Left hindlimb (tissue), 1 donor: Measurements from ENCODE around the gene GPX1.
"Not testable (repeated sequence)": the region's sequence is repeated elsewhere in the genome, so short reads cannot be mapped to it uniquely, and the experiment has no call there.

Source experiments
- DNase-seq: peaks from one replicate; pipeline ENCODE4 v3.0.0-alpha.2; 2018

GPX1 gene

GRCh38 chr3:49358217-49358883 is at the start of gene GPX1:
Gene GPX1, minus strand, starts transcription at chr3:49358353. Its CDS starts 75 bp downstream, at chr3:49358278.
- peak; percentile 96 for DNase-seq

DNA sequence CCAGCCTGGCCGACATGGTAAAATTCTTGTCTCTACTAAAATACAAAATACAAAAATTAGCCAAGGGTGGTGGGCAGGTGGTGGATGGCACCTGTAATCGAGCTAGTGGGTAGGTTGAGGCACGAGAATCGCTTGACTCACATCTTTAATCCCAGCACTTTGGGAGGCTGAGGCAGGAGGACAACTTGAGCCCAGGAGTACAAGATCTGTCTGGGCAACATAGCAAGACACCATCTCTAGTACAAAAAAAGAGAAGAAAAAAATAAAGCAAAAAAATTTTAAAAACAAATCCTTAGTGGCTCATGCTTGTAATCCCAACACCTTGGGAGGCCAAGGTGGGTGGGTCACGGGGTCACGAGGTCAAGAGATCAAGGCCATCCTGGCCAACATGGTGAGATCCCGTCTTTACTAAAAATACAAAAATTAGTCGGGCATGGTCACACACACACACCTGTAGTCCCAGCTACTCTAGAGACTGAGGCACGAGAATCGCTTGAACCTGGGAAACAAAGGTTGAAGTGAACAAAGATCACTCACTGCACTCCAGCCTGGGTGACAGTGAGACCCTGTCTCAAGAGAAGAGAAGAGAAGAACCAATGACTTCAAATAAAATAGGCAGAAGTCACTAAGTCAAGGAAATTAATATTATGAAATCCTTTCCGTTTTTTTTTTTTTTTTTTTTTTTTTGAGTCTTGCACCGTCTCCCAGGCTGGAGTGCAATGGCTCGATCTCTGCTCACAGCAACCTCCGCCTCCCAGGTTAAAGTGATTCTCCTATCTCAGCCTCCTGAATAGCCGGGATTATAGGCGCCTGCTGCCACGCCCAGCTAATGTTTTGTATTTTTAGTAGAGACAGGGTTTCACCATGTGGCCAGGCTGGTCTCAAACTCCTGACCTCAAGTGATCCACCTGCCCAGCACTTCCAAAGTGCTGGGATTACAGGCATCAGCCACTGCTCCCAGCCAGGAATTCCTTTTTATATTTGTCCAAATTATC is 48.7 kb upstream of the GPX1 start:
- no peak for DNase-seq

DNA sequence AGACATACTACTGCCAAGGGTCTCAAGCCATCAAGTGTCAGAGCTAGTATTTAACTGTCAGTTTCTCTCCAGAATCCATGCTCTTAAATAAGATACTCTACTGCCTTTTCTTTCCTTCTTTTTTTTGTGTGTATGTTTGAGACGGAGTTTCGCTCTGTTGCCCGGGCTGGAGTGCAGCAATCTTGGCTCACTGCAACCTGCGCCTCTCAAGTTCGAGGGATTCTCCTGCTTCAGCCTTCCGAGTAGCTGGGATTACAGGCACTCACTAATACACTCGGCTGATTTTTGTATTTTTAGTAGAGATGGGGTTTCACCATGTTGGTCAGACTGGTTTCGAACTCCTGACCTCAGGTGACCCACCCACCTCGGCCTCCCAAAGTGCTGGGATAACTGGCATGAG is 47.4 kb upstream of the GPX1 start:
- not testable (repeated sequence) for DNase-seq

DNA sequence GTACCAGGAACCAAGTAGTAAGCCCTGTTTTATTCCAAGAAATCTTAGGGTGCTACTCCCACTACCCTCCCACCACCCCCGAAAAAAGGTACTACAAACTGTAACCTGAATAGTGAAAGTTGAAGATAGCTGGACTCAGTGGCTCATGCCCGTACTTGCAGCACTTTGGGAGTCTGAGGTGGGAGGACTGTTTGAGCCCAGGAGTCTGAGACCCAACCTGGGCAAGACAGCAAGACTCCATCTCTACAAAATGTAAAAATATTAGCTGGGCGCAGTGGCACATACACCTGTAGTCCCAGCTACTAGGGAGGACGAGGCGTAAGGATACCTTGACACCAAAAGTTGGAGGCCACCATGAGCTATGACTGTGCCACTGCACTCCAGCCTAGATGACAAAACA is 45.7 kb upstream of the GPX1 start:
- no peak for DNase-seq

- no peak for DNase-seq
These were observed 43.6 kb upstream of the GPX1 start for GRCh38 chr3:49401766-49402165.

DNA sequence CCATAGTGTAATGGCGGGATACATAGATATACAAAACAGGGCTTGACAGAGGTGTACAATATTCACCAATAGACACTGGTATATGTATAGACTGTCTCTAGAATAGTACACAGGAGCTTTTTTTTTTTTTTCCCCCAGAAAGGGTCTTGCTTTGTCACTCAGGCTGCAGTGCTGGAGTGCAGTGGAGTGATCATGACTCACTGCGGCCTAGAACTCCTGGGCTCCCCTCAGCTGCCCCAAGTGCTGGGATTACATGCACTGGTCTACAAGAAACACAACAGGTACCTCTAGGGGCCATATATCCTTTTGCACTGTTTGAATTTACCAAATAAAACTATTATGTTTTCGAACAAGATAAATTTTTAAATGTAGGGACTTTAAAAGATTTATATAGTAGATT is 41.3 kb upstream of the GPX1 start:
- no peak for DNase-seq

DNA sequence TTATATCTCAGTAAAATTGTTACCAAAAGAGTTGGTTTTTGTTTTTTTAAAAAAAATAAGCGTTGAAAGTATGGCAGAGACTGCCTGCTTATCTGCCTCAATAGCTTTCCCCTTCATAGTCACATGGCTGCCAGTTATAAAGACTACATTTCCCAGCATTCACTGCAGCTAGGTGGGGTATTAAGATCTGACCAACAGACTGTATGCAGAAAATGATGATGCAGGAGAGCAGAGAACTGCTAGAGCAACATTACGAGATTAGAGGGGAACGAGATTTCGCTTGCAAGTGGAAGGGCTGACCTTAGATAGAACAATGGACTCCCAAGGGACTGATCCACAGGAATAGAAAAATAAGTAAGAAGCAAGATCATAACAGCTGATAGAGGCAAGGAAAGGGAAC is 39.3 kb upstream of the GPX1 start:
- no peak for DNase-seq

DNA sequence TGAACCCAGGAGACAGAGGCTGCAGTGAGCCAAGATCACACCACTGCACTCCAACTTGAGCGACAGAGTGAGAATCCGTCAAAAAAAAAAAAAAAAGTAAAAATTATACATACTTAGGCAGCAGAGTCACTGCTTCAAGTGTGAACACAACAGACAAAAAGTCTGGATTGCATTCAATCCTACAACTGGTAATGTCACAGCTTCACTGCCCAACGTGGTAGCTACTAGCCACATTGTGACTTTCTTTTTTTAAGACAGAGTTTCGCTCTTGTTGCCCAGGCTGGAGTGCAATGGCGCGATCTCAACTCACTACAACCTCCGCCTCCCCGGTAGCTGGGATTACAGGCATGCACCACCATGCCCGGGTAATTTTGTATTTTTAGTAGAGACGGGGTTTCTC is 33.2 kb upstream of the GPX1 start:
- DNase-seq, result not testable (repeated sequence)

DNA sequence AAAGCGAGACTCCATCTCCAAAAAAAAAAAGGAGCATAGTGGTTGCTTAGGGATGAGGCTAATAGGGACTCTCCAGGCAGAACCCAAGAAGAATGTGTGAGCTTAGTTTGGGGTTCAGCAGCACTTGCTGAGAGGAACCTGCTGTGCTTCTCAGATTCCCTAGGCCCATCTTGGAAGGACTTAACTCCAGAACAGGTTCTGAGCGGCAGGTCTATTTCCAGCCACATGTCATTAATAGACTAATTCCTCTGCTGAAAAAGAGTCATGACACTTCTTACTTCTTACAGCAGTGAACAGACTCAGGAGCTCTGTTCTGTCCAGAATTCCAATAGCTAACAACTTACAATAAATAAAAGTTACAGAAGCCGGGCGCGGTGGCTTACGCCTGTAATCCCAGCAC is 31.1 kb upstream of the GPX1 start:
- no peak for DNase-seq

GRCh38 chr3:49388289-49388820 is 30.2 kb upstream of the GPX1 start:
- DNase-seq, result no peak

DNA sequence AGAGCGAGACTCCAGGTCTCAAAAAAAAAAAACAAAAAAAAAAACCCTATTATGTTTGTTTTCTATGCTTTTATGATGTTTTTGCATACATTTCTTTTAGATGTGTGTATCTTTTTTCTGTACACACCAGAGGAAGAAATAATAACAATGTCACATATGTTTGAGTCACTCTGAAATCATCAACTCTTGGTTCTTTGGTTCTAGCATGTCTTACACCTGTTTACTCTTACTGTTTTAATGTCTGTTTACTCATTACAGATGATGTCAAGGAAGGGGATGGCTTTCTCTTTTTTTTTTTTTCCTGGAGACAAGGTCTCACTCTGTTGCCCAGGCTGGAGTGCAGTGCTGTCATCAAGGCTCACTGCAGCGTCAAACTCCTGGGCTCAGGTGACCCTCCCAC is 29.6 kb upstream of the GPX1 start:
- no peak for DNase-seq

DNA sequence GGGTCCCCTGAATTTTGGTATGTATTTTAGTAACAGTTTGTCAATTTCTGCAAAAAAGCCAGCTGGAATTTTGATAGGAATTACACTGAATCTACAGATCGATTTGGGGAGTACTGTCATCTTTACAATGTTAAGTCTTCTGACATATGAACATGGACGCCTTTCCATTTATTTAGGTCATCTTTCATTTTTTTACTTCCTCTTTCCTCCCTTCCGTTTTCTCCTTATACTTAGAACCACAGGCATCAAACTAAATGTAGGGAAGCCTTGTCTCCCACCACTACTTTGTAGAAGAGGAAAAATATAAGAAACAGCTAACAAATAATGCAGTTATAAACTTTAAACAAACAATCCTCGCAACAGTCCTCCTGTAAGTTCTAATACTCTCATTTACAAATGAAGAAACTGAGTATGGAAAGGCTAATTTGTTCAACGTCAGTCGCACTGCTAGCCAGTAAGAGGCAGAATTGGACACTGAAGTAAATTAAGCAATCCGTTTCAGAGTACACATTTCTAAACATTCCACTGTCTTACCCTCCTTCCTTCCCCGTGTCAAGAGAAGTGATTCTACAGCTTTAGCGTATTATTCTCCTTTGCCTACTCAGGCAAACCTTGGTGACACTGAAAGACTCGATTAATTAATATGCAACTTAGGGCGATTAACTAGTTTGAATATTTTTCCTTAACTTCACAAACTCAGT is 28.1 kb upstream of the GPX1 start:
- DNase-seq, result no peak

GRCh38 chr3:49385617-49386016 is 27.5 kb upstream of the GPX1 start:
- no peak for DNase-seq

- no peak for DNase-seq
These were observed 25.2 kb upstream of the GPX1 start for GRCh38 chr3:49383387-49383786.

- peak; percentile 57 for DNase-seq
These were observed 20.2 kb upstream of the GPX1 start for GRCh38 chr3:49378249-49378895.

DNA sequence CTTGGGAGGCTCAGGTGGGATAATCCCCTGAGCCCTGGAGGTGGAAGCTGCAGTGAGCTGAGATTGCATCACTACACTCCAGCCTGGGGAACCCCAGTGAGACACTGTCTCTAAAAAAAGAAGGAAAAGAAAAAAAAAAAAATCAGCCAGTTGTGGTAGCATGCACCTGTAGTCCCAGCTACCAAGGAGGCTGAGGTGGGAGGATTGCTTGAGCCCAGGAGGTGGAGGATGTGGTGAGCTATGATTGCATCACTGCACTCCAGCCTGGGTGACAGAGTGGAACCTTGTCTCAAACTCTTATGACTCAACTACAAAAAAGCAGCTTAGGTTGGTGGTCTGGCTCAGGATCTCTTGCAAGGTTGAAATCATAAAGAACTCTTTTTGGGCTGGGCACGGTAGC is 19.3 kb upstream of the GPX1 start:
- no peak for DNase-seq

- no peak for DNase-seq
These were observed 13.8 kb upstream of the GPX1 start for GRCh38 chr3:49371946-49372345.

GRCh38 chr3:49370585-49371290 is 12.6 kb upstream of the GPX1 start:
- DNase-seq, result no peak

- DNase-seq, result no peak
These were observed 4.4 kb upstream of the GPX1 start for GRCh38 chr3:49362561-49362960.

GRCh38 chr3:49359623-49360022 is 1.5 kb upstream of the GPX1 start:
- DNase-seq, result no peak

DNA sequence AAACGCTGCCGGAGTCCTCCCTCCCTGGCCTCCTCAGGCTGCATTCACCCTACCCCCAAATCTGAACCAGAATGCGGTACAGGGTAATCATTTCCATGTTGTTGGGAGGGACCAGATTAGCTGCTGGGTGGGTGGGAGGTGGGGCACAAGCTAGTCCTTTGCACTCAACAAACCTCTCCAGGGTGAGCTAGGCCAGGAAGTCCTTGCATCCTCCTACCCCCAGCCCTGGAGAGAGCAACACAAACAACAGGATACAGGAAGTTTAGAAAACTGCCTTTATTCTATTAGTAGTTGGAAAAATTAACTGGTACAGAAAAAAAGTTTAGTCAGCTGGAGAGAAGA is 702 bp upstream of the GPX1 start:
- DNase-seq, result no peak
